HG03066 (cell line): ENCODE measurements around the gene LMNB1.
A peak's percentile ranks its signal among the peaks of the same experiment; 100 is the strongest.
"Not testable (repeated sequence)": the region's sequence is repeated elsewhere in the genome, so short reads cannot be mapped to it uniquely, and the experiment has no call there.

Experiments
- ATAC-seq: cut with Tn5 transposase; IDR thresholded peaks from one replicate; pipeline ENCODE4 v1.9.1; 2021; ENCODE audit warnings: low read depth; ENCODE audit not compliant: unreplicated experiment

The LMNB1 gene

DNA sequence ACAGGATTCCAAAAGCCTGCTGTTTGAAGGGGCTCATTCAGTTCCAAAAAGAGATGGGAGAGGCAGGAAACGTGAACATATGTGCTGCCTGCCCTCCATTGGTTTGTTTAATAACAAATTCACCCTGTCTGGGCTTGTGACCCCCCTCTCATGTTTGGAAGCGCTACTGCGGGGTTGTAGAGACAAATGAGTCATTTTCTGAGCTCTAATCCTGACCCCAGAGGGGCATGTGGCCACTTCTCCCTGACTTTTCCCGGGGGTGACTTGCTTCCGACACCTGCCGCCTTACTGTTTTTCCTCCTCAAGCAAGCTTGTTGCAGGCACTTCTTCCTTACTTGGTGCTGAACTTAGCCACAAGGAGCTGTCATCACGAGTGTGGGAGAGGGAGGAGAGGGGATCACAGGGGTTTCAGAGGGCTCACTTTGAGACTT, 75.9 kb downstream of the LMNB1 start:
- ATAC-seq, result no peak

DNA sequence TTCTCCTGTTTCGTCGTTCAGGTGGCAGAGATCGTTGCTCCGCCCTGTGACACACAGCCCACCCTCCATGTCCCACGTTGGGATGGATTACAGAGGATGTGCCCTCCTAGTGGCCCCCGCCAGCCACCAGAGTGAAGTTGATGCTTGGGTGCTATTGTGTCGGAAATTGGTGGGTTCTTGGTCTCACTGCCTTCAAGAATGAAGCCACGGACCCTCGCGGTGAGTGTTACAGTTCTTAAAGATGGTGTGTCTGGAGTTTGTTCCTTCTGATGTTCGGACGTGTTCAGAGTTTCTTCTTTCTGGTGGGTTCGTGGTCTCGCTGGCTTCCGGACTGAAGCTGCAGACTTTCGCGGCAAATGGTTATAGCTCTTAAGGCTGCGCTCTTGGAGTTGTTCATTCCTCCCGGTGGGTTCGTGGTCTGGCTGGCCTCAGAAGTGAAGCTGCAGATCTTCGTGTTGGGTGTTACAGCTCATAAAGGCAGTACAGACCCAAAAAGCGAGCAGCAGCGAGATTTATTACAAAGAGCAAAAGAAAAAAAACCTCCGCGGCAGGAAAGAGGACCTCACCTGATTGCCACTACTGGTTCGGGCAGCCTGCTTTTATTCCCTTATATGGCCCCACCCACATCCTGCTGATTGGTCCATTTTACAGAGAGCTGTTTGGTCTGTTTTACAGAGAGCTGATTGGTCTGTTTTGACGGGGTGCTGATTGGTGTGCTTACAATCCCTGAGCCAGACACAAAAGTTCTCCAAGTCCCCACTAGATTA, 76.8 kb downstream of the LMNB1 start:
- not testable (repeated sequence) for ATAC-seq

DNA sequence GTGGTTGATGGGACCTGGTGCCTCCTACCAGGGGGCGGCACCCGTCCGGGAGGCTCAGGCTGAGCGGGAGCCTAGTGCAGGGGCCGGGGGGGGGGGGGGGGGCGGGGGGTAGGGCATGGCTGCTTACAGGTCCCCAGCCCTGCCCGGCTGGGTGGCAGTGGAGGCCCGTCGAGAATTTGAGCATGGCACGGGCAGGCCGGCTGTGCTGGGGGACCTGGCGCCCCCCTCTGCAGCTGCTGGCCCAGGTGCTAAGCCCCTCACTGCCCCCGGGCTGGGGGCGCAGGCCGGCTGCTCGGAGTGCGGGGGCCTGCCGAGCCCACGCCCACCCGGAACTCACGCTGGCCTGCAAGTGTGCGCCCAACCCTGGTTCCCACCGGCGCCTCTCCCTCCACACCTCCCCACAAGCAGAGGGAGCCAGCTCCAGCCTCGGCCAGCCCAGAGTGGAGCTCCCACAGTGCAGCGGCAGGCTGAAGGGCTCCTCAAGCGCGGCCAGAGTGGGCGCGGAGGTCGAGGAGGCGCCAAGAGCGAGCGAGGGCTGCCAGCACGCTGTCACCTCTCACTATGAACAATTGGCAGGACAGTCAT, 77.7 kb downstream of the LMNB1 start:
- ATAC-seq, result no peak

DNA sequence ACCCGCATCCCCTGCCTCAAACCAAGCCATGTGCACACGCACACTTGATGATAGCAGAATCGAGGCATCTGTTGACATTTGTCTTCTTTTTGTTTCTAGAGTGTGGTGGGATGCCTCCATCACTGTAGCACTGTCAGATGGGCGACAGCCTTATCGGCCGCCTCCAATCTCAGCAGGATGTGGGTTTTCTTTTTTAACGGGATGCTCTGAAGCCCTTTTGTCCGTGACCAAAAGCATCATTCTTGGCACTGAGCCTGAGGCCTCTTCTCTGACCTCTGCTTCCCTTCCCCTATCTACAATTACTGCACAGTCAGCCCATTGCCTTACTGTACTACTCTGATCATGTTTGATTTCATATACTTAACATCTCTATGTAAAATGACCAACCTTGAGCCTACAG, 78.3 kb downstream of the LMNB1 start:
- ATAC-seq, result no peak

DNA sequence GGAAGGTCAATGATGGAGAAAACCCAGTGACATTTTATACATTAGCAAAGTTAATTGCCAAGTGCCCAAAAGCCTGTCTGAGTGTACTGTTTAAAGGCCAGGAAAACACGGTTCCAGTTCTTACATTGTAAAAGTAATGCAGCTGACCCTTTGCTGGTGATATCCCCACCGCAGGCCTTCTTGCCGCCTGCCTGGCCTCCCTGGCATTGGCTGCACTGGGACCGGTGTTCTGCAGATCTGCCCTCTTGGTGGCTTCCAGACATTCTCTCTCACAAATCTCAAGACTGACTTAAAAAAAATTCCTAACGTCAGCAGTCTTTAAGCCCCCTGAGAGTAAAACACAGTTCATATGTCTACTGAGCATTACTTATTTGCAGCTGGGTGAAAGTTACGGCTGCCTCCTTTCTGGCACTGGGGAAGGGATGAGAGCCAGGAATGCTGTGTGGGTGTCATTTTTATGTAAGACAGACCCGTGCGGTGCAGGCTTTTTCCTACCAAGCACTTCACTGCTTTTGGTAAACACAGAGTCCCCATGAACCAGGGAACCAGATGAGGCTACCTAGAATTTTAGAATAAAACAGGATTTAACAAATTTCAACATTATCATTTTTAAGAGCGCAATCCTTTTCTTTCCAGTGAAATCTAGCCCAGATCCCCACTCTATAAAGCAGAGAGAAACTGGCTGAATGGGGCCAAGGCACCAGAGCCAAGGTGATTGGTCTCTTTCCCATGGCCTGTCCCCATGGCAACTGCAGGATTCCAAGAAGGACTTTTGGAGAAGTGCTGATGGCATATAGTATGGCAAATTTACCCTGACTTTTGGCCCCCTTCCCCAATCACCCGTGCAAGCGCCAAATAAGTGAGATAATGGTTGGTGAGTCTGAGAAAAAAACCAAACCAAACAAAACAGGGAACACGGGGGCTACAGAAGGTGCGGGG, 80.8 kb downstream of the LMNB1 start:
- no peak for ATAC-seq

DNA sequence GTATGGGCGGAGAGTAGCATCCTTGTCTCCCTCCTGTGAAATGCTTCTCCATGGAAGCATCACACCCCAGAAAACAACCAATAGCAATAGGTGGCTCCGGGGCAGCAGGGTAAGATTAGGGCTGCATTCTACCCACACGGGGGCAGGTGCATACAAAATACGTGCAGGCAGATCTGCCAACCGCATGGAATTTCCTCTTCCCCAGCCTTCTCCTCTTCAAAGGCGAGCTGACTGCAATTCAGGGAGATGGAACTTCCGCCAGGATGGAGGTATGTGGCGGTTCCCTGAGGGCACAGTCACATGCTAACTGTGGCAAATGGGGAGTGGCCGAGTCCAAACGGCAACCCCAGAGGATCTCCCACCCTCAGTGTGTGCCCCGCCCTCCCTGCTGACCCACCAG, 81.5 kb downstream of the LMNB1 start:
- ATAC-seq, result no peak

DNA sequence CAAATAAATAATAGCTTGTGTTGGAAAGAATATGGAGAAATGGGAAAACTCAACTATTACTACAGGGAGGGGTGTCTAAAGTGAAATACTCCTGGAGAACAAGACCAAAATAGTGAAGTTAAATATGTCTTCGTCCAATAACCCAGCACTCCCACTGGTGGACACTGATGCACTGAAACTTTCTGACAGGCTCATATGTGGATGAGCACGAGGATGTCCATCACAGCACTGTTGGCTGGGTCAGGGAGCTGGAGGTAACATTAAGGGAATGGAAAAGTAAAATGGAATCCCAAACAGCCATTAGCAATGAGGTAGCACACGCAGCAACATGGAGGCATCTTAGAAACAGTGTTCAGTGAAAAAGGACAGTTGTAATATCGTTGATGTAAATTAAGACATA, 86.5 kb downstream of the LMNB1 start:
- no peak for ATAC-seq

DNA sequence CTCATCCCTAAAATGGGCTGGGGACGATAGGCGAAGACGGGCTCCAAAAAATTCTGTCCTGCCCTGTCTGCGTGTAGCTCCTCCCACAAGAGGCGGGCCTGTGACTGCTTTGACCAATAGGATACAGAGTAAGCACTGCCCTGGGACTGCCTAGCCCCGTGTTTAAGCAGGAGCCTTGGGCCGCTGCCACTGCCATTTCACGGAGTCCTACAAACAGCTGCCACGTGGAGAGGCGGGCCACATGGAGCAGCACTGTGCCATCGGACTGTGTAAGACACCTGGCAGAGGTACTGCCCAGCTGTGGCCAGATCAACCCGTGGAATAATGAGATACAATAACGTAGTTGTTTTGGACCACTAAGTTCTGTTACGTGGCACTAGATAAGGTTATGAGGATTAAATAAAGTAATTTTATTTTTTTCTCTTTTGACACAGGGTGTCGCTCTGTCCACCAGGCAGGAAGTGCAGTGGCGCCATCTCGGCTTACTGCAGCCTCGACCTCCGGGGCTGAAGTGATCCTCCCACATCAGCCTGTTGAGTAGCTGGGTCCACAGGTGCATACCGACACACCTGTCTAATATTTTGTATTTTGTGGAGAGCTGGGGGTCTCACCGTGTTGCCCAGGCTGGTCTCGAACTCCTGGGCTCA, 87.2 kb downstream of the LMNB1 start:
- no peak for ATAC-seq

DNA sequence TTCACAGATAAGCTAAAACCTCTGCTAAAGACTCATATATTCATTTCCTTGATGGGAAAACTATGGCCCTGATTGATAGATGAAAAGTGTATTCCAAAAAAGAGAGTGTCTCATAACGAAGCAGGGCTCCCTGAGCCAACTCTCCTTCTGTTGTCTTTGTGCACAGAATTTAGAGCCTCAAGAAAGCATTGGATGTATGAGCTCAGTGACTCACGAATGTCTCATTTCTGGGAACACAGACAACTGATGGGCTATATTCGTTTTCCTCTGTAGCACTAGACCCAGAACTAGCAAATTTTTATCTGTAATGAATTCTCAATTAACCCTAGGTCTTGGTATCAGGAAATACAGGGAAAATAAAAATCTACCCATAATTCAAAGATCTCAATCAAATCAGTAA, 88.4 kb downstream of the LMNB1 start:
- no peak for ATAC-seq

DNA sequence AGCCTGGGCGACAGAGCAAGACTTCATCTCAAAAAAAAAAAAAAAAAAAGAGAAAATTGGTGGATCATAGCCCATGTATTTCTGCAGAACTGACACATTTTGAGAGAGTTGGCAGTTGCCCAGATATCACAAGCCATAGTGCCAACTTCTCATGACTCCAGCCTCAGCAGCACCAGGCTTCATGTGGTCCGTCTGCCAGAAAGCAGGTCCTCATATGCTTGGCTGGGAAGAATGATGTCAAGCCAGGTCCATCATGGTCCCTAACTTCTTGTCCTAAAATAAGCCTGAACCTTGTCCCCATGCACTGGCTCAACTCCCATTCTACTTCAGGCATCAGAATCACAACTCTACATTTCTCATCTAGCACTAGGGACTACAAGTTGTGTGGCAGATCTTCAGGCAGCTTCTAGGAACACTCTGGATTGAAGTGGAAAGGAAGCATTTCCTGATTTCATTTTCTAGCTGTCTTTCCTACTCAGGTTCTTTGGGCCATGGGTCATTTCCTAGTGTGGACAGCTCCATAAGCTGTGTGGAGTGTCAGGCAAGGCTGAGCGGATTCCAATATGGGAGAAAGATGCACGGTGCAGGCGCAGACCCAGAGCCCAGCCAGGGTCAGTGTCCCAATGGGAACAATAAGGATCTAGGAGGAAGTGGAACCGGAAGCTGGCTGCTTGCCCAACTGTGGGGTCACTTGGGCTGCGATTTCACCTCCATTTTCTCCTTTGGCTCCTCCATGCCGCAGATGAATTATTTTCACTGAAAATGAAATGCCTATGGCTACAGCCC, 90.1 kb downstream of the LMNB1 start:
- ATAC-seq, result no peak

DNA sequence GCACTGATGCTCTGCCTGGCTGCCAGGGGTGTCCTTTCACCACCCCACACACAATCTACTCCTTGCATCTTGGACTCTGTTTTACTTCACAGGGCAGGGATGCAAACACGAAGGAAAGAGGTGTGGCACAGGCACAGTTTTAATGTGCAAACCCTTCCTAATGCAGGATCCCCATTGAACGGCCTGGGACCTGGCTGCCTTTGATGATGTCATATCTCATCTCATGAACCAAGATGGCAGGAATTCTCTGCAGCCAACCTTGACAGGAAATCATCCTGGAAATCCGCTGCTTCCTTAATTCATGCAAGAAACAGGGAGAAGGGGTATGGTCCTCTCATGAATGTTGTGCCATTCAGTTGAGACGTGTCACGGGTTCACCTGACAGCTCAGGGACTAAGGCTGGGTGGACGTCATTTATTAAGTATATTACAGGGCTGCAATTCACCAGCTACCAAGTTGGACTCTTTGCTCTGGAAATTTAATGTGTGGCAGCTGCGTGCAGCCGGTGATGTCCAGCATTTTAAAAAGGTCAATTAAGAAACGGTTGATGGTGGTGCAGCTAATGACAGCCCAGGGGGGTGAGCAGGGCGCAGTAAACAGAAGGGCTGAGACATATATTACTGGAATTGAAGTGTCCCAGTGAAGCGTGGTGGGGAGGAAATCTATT, 91.5 kb downstream of the LMNB1 start:
- no peak for ATAC-seq

DNA sequence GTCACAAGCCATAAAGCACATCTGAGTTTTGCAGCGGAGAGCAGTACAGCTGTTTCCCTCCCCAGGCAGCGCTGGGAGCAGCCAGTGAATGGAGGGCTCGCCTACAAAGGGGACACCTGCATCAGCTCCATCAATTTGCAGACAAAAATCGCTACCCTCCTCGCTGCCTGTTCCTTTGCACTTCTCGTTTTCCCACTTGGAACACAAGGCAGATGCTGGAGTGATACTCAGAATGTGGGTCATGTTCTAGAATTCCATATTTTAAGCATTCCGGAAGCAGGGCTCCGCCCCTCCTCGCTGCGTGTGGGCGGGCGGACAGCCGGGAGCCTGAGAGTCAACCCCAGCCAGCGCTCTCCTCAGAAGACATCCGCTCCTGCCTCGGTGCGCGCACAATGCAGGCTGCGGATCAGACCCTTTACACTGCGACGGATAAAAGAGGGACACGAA, 92.1 kb downstream of the LMNB1 start:
- peak; percentile 67 for ATAC-seq

DNA sequence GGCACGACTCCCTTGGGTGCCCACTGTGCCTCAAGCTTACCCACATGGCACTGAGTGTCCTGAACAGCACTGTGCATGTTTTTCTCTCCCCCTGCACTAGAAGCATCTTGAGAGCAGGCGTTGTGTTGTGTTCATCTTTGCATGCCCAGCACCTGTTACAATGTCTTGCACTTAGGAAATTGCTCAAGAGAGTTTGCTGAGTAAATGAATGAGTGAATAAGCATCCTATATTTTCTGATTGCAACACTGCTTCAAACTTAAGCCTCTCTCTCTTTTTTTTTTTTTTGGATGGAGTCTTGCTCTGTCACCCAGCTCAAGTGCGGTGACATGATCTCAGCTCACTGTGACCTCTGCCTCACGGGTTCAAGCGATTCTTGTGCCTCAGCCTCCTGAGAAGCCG, 94.5 kb downstream of the LMNB1 start:
- no peak for ATAC-seq

DNA sequence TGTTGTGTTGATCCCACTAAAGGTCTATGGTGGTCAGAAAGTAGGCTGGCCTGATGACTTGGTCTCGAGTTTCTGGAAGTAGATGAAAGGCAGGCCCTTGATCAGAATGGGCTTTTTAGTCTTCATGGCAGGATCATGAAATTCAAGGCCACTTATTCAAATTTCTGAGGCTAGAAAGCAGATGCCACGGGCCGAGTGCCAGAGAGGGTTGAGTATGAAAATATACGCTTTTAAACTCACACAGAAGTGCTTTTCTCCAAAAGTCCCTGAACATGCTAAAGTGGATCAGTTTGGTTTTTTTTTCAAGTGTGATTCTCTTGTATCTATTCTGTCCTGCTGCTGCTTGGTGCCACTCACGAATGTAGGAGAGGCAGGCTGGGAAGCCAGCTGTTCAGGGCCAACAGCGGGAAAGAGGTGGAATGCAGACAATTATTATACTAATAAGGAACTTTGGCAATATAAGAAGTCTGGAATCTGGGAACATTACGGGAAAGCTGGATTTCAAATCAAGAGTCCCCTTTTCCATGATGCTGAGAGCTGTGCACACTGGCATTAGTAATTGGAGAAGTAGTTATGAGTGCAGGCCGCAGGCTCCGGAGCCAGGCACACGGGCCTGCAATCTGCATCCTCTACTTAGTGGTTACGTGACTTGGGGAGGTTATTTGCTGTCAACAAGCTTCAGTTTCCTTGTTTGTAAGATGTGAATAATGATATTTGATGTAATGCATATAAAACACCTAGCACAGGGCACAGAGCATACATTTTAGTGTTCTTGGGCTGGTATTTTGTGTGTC, 95.8 kb downstream of the LMNB1 start:
- ATAC-seq, result no peak

DNA sequence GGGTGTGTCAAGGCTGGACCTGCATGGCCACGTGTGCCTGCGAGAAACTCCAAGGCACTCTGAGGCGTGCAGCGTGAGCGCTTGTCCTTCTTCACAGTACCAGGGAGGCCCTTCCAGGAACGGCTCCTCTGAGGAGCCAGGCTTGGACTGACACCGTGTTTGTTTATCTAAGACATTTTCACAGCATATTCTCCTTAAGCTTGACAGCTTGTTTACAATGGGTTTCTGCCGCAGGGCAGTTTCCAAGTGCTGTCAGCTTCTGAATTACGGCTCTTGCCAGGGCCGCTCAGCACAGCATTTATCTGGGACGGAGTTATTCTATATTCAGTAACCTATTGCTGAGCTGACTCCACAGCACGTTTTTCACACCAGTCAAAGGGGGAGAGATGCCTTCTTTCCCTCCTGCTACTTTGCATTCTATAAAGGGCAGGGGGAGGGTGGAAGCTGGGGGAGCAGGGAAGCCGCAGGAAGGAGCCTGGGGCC, 98.4 kb downstream of the LMNB1 start:
- no peak for ATAC-seq

DNA sequence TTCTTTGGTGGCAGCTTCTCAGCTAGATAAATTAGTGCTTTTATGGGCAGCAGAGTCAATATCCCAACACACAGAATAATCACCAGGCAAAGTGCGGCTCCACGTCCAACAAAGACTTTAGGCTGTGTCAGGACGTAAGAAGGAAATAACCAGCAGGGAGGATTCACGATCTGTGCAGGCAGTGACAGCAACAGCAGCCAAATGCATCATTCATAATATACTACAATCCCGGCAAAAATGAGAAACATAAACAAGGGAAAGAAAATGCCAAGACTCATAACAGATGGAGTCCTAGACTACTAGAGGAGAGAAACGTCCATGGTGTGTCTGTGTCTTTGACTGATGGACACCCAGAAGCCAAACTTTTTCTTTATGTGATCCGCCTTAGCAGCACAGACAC, 100.7 kb downstream of the LMNB1 start:
- no peak for ATAC-seq

DNA sequence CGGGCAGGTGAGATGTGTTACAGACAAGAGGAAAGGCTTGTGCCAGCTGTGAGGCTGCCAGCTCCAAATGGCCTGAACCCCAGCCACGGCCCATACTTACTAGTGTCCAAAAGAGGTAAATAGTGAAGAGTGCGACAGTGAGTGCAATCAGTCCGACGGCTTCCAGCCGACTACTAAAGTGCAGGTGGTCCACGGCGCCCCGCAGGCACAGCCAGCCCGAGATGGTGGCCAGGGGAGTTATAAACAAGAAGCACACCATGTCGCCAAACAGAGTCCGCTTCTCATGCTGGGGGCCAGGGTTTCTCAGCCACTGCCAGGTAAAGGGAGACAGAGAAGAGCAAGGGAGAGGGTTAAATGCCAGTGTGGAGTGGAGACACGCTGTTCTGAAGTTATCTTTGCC, 101.1 kb downstream of the LMNB1 start:
- no peak for ATAC-seq

DNA sequence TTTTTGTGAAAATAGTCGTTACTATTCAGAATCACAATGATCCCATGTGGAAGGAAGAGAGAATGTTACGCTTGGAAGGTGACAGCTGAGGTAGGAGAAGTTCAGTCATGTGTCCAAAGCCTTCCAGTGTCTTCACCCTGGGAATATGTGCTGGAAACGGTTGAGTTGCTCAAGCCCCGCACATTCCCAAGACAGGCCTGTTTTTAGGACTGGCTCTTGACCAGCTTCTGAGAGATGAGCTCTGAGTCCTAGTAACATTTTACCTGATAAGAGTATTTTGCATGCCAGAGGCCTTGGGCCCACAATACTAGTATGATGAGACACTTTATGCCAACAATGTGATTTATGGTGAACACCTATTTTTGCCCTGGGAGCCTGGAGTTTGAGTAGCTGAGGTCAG, 101.7 kb downstream of the LMNB1 start:
- ATAC-seq, result no peak
